Suppressor macrophage treated with lipopolysaccharide for 1 hour (primary cell): ENCODE data around the gene RHOH.
"Not testable (repeated sequence)": the region's sequence is repeated elsewhere in the genome, so short reads cannot be mapped to it uniquely, and the experiment has no call there.

Source experiments
- DNase-seq, 3 donors: peaks; one replicate each; pipeline ENCODE4 v3.0.0-alpha.2; 2020 to 2022

The RHOH gene, protein sequence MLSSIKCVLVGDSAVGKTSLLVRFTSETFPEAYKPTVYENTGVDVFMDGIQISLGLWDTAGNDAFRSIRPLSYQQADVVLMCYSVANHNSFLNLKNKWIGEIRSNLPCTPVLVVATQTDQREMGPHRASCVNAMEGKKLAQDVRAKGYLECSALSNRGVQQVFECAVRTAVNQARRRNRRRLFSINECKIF

GRCh38 chr4:40196724-40197281 lies at the start of gene RHOH:
Gene RHOH (plus strand): TSS chr4:40197031. CDS start chr4:40243387, 46,356 bp downstream.
- DNase-seq = peak; percentile 54 to 61 (median 56)

DNA sequence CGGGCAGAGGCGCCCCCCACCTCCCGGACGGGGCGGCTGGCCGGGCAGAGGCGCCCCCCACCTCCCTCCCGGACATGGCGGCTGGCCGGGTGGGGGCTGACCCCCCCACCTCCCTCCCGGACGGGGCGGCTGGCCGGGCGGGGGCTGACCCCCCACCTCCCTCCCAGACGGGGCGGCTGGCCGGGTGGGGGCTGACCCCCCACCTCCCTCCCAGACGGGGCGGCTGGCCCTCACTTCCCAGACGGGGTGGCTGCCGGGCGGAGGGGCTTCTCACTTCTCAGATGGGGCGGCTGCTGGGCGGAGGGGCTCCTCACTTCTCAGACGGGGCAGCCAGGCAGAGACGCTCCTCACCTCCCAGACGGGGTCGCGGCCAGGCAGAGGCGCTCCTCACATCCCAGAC lies 49.3 kb upstream of the RHOH start:
- DNase-seq = not testable (repeated sequence)

GRCh38 chr4:40149960-40150385 lies 46.9 kb upstream of the RHOH start:
- DNase-seq = peak; percentile 78 to 94 (median 89)

GRCh38 chr4:40150932-40151331 lies 45.9 kb upstream of the RHOH start:
- DNase-seq = no peak

DNA sequence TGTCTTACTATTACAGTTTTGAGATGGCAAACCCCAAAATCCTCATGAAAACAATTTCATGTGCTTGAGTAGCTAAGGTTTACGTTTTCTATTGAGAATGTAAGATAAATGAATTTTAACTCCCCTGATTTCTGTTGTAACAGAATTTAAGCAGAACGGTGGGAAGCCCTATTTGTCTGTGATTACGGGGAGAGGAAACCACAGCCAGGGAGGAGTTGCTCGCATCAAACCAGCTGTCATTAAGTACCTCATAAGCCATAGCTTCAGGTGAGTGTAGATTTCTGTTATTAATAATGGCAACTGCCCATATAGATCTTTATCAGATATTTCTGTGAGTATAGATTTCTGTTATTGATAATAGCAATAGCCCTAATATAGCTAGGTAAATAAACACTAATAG lies 44.2 kb upstream of the RHOH start:
- DNase-seq = no peak

- peak; percentile 40 to 74 (median 70) for DNase-seq
Observed at GRCh38 chr4:40157436-40157835, 39.4 kb upstream of the RHOH start.

DNA sequence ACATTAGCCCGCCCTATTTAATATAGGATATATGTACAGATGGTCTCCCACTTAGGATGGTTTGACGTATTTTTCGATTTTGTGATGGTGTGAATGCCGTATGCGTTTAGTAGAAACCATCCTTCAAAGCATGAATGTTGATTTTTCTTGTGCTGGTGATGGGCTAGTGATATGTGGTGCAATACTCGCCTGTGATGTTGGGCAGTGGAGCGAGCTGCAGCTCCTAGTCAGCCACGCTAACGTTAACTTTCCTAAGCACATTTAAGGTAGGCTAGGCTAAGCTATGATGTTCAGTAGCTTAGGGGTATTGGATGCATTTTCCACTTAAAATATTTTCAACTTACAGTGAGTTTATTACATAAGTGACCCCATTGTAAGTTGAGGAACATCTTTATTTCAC lies 36.6 kb upstream of the RHOH start:
- DNase-seq = no peak

DNA sequence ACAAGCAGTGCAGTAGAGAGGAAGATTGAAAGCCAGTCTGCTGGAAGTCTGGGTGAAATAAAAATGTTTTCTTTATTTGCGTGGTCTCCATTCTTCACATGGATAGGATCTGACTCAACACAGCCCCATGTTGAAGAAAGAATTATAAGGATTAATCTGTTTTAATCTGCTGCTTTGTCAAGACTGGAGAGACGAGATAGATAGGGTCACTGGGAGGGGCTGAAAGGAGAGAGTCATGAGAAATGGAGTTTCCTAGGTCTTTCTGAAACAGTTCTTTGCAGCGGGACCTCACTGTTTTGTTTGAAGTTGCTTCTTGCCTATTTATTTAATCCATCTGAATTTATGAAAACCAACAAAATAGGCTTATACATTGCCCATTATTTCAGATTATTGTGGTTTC lies 32.4 kb upstream of the RHOH start:
- no peak for DNase-seq

GRCh38 chr4:40165916-40166315 lies 30.9 kb upstream of the RHOH start:
- no peak for DNase-seq

GRCh38 chr4:40168070-40168469 lies 28.8 kb upstream of the RHOH start:
- no peak for DNase-seq

DNA sequence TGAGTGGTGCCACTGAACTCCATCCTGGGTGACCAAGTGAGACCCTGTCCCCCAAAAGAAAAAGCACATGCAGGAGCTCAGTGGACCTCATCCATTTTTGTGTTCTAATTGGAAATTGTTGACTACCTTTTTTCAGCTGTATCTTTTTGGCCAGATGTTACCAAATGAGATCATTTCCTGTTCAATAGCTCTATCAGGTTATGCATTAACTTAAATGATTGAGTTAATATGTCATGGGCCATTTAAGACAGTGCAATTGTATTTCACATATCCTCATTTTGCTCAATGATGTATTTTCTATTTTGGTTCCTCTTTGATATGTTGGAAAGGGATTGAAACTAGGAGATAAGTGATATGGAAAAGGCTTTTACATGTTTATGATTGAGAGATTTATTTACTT lies 26.2 kb upstream of the RHOH start:
- no peak for DNase-seq

GRCh38 chr4:40173470-40173875 lies 23.4 kb upstream of the RHOH start:
- DNase-seq = no peak

- DNase-seq = no peak
Observed at GRCh38 chr4:40176602-40177001, 20.2 kb upstream of the RHOH start.

DNA sequence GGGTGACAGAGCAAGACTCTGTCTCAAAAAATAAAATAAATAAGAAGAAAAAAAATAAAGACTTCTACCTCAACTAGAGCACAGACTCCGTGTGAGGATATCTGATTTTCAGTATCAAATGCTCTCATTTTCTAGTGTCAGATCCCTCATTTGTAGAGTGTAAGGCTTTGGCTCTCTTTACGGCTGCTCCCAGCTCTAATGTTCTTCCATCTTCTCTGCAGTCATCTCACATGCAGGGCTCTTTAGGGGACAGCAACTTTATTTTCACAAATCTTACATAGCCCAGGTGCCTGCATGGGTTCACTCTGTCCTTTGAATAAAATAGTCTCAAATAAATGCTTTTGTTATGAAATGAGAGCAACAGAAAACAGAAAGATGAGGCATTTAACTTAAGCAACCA lies 19.2 kb upstream of the RHOH start:
- DNase-seq = no peak

DNA sequence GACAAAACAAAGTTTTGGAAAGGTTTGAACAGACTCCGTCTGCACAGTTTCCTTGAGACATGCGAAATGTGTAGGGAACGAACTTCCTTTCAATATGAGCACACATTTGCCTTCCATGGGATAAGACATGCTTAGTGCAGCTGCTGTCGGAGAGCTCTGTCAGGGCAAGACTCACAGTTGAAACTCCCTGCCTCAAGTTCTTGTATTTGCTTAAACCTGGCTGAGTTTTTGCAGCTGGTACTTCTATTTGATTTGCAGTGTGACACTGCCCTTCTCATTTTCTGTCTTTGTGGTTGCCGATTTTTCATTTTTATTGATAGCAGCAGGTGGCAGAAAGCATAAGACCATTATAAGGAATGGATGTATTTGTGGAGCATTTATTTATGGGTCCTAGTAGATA lies 18.2 kb upstream of the RHOH start:
- DNase-seq = no peak

GRCh38 chr4:40179360-40179759 lies 17.5 kb upstream of the RHOH start:
- no peak for DNase-seq

DNA sequence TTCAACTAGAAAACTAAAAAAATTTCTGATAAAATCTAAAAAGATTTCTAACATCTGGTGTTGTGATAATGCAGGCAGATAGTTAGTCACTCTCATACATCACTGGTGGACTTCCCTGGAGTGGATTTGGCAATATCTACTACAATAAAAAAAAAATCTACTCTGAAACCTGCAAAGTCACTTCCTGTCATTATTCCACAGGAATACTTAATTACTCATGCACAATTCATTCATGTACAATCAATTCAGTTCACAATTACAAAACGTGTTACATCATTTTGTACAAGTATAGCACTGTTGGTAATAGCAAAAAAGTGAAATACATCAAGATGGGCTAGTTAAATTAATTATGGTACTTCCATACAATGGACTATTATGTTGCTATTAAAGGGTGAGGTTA lies 16.5 kb upstream of the RHOH start:
- peak; percentile 64 to 95 (median 90) for DNase-seq

DNA sequence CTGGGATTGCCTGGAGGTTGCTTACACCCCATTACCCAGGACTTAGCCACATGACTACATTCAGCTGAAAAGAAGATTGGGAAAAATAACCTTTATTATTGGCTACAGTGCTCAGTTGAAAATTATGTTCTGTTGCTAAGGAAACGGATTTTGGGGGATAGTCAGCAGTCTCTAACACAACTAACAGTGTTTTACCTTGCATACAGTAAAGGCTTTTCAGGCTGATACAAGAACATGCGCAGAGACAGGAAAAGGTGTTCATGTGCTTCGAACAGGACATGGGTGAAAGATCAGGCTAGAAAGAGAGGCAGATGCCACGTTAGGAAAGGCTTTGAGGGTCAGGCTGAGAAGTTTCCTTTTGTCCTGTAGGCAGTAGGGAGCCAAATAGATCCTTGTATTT lies 14.8 kb upstream of the RHOH start:
- no peak for DNase-seq

DNA sequence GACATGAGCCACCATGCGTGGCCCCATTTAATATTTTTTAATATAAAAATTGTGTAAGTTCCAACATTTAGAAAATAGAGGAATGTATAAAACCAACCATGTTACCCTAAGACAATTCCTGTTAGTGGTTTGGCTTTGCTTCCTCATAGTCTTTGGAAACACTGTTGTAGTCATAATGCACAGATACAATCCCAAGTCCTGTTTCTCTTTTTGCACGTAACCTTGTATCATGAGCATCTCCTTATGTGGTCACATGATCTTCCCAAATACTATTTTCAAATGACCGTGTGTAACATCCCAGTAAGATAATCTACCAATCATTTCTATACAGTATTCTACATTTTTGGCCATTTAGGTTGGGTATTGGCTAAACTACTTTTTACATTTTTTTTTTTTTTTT lies 13.9 kb upstream of the RHOH start:
- DNase-seq = peak; percentile 40 to 77 (median 66)

GRCh38 chr4:40183615-40184411 lies 13.0 kb upstream of the RHOH start:
- DNase-seq = peak; percentile 38 to 75 (median 69)

- DNase-seq = no peak
Observed at GRCh38 chr4:40185830-40186664, 10.8 kb upstream of the RHOH start.

DNA sequence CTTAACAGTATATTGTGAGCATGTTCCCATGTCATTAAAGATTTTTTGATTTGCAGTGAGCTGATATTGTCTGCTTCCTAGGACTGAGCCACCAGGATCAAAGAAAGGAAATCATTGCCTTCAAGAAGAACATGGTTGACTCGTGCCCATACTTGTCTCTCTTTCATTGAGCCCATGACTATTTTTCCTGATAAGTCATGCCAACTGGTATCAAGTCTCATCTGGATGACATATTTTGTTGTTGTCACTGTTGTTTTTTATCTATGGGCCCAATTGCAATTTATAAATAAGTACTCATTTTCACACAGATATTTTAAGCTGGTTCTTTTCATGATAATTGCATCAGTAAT lies 10.2 kb upstream of the RHOH start:
- no peak for DNase-seq

- DNase-seq = no peak
Observed at GRCh38 chr4:40187386-40187906, 9.4 kb upstream of the RHOH start.
